ENCODE results near the gene LANCL1. TPM values are rescaled to one million over a fixed set of nuclear protein-coding genes. Genes with fewer than 3 reads are reported as not detected.

LANCL1 gene
- total and polyA plus RNA-seq, 2 experiments from 2014 or later, result 22.7 to 40.2 TPM

DNA sequence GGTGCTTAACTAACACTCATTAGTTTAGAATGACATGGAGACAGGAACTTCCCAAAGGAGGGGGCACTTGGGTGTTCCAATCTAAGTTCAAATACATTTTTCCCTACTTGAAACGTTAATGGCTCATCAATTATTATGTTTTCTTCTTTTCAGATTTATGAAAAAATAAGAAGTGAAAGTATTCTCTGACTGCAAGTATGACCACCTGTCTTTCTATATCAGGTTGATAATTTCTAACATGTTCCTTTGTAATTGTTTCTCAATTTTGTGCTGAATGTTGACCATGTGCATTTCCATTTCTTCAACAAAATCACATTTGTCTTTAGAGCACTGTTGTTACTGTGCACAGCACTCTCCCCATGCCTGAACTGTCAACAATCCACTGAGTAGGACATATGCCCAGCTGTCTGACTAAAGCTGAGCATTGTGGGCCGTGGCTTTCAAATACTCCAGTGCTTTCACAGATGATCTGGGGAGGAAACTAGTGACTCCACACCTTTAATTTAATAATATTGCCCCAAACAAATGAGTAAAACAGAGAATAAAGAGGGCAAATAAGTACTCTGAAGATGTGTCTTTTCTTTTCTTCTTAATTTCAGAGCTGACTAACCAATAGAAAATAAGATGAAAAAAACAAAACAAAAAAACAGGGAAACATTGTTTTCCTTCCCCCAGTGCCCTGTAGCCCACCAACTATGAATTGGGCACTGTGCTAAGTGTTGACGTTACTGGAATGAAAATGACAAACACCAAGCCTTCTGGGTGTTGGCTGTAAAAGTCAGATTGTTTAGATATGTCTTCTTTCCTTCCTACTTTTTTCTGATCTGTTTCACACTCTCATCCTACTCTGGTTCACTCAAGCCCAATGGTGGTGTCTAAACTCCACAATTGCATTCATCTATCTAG lies 16.0 kb downstream of the LANCL1 start:
- H3K4me1 ChIP-seq (ENCODE audit: insufficient read depth), result no peaks in the 10 kb centered on the region
- no peaks in the 10 kb centered on the region for H4K20me1 ChIP-seq (ENCODE audit: insufficient read depth, poor library complexity, severe bottlenecking)
- no peaks in the 10 kb centered on the region for H3K79me2 ChIP-seq
- 91% methylated on average over 3 of the region's 3 CpGs for WGBS (ENCODE audit: low lambda C conversion rate, missing lambda C conversion rate)
- H2AFZ ChIP-seq, result no peak overlapping the region
- H3K27ac ChIP-seq, result no peak overlapping the region
- H3K4me2 ChIP-seq, result no peak overlapping the region
- no peak overlapping the region for H3K4me3 ChIP-seq
- H3K9me2 ChIP-seq (replicated peaks; ENCODE audit: insufficient read depth), result no peaks in the 10 kb centered on the region
- no peak for DNase-seq (ENCODE audit: low spot score)
- no peaks in the 10 kb centered on the region for H3K9me3 ChIP-seq (ENCODE audit: low read depth)
- H3K27me3 ChIP-seq, result no peaks in the 10 kb centered on the region
- TF ChIP-seq EZH2phosphoT487 (IDR thresholded peaks at IDR 0.05; ENCODE audit: low read depth, severe bottlenecking, unreplicated experiment) (no peak), EZH2 (IDR thresholded peaks at IDR 0.05; ENCODE audit: borderline replicate concordance) (no peak)
- TF ChIP-seq, protein P1, sequence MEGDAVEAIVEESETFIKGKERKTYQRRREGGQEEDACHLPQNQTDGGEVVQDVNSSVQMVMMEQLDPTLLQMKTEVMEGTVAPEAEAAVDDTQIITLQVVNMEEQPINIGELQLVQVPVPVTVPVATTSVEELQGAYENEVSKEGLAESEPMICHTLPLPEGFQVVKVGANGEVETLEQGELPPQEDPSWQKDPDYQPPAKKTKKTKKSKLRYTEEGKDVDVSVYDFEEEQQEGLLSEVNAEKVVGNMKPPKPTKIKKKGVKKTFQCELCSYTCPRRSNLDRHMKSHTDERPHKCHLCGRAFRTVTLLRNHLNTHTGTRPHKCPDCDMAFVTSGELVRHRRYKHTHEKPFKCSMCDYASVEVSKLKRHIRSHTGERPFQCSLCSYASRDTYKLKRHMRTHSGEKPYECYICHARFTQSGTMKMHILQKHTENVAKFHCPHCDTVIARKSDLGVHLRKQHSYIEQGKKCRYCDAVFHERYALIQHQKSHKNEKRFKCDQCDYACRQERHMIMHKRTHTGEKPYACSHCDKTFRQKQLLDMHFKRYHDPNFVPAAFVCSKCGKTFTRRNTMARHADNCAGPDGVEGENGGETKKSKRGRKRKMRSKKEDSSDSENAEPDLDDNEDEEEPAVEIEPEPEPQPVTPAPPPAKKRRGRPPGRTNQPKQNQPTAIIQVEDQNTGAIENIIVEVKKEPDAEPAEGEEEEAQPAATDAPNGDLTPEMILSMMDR (IDR thresholded peaks at IDR 0.05; ENCODE audit: poor library complexity), result no peak
- no peaks in the 10 kb centered on the region for H3K36me3 ChIP-seq (replicated peaks; ENCODE audit: insufficient read depth, low read depth)

DNA sequence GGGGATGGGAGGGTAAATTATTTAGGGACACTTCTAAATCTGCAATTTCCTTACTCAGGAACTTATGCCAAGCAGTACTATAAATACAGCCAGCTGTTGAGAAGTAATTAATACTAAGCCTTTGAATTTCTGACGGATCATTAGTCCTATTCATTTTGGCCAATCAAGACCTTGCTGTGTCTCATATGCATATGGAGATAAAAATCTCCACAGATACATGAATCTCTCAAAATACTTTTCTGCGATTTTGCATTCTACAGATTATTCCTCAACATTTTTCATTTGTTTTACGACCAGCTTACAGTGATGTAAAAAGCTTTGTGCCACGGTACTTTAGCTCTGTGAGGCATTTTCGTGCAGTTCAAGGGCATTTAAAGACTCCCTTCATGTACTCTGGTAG lies 16.7 kb downstream of the LANCL1 start:
- no peaks in the 10 kb centered on the region for H3K79me2 ChIP-seq

DNA sequence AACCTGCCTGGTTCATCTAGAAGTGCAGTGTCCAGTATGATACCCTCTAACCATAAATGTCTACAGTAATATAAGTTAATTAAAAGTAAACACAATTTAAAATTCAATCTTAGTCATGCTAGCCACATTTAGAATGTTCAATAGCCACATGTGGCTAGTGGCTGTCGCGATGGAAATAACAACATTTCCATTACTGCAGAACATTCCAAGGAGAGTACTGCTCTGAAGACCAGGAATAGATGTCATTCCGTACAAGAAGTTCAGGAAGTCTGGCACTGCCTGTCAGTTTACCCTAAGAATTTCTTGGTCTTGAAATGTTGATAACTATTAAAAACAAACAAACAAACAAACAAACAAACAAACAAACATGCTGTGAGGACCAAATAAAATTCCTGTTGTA lies 17.2 kb downstream of the LANCL1 start:
- no peak for DNase-seq (ENCODE audit: low spot score)
- Histone ChIP-seq H3K79me2 (no peaks in the 10 kb centered on the region), H3K4me3 (no peak overlapping the region), H3K4me1 (ENCODE audit: insufficient read depth) (no peaks in the 10 kb centered on the region), H3K27ac (no peak overlapping the region), H3K36me3 (replicated peaks; ENCODE audit: insufficient read depth, low read depth) (no peaks in the 10 kb centered on the region), H3K9me3 (ENCODE audit: low read depth) (no peaks in the 10 kb centered on the region), H2AFZ (no peak overlapping the region), H3K27me3 (no peaks in the 10 kb centered on the region), H3K9me2 (replicated peaks; ENCODE audit: insufficient read depth) (no peaks in the 10 kb centered on the region), H4K20me1 (ENCODE audit: insufficient read depth, poor library complexity, severe bottlenecking) (no peaks in the 10 kb centered on the region), H3K4me2 (no peak overlapping the region)
- 96% methylated on average over 3 of the region's 3 CpGs for WGBS (ENCODE audit: low lambda C conversion rate, missing lambda C conversion rate)
- TF ChIP-seq, protein P1 (IDR thresholded peaks at IDR 0.05; ENCODE audit: poor library complexity), result no peak
- TF ChIP-seq EZH2phosphoT487 (IDR thresholded peaks at IDR 0.05; ENCODE audit: low read depth, severe bottlenecking, unreplicated experiment), result no peak
- no peak for TF ChIP-seq EZH2 (IDR thresholded peaks at IDR 0.05; ENCODE audit: borderline replicate concordance)

More for the DNA sequence above, 16.7 kb downstream of the LANCL1 start:
- no peaks in the 10 kb centered on the region for H3K9me2 ChIP-seq (replicated peaks; ENCODE audit: insufficient read depth)
- 80% methylated on average over 5 of the region's 5 CpGs for WGBS (ENCODE audit: low lambda C conversion rate, missing lambda C conversion rate)
- DNase-seq (ENCODE audit: low spot score), result no peak
- H3K4me2 ChIP-seq, result no peak overlapping the region
- H3K4me1 ChIP-seq (ENCODE audit: insufficient read depth), result no peaks in the 10 kb centered on the region
- no peaks in the 10 kb centered on the region for H3K27me3 ChIP-seq
- no peaks in the 10 kb centered on the region for H3K36me3 ChIP-seq (replicated peaks; ENCODE audit: insufficient read depth, low read depth)
- H3K4me3 ChIP-seq, result no peak overlapping the region
- TF ChIP-seq, protein P1 (IDR thresholded peaks at IDR 0.05; ENCODE audit: poor library complexity), result no peak
- TF ChIP-seq EZH2 (IDR thresholded peaks at IDR 0.05; ENCODE audit: borderline replicate concordance) (no peak), EZH2phosphoT487 (IDR thresholded peaks at IDR 0.05; ENCODE audit: low read depth, severe bottlenecking, unreplicated experiment) (no peak)
- H3K27ac ChIP-seq, result no peak overlapping the region
- H2AFZ ChIP-seq, result no peak overlapping the region
- no peaks in the 10 kb centered on the region for H3K9me3 ChIP-seq (ENCODE audit: low read depth)
- H4K20me1 ChIP-seq (ENCODE audit: insufficient read depth, poor library complexity, severe bottlenecking), result no peaks in the 10 kb centered on the region
